ENCODE results near the gene NHLRC2.

NHLRC2 gene

DNA sequence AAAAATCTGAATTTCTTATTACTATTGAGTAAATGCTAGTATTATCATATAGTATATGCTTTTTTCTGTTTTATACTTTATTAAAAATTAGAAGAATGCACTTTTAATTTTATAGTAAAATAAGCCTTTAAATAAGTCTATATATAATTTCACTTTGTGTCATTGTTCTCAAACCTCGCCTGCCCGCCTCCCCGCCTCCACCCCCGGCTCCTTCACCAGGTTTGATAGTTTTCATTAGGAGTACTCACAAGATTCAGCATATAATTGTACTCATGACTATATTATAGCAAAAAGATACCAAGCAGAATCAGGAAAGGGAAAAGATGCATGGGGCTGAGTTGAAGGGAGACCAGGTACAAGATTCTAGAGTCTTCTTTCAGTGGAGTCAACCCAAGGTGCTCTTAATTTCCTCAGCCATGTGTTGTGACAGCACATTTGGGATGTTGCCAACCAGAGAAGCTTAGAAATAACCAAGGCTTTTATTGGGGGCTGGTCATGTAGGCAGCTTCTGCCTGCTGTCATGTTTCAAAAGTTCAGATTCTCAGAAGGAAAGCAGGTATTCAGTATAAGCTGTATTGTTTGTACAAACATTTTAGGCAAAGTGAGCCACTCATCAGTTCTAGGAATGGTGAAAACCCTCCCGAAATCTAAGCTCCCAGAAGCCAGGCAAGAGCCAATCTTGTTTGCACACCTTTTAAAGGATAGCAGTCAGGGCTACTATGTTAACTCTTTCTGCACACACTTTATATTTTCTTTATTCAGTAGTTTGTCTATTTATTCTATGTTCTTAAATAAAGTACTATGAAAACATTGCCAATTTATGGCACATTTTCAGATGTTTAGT is 12.3 kb downstream of the NHLRC2 start:
- no peak for DNase-seq

DNA sequence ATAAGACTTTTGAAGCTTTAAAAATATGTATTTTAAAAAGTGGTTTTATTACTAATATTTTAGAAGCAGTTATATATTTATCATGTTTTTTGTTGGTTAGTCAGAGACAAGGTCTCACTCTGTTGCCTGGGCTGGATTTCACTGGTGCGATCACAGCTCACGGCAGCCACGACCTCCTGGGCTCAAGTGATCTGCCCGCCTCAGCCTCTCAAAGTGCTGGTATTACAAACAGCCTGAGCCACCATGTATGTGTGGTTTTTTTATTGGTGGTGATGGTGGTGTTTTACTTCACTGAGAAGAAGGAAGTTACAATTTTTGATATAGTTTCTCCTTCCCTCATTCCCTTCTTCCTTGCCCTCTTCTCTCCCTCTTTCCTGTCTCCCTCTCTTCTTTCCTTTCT is 13.4 kb downstream of the NHLRC2 start:
- DNase-seq: no peak

DNA sequence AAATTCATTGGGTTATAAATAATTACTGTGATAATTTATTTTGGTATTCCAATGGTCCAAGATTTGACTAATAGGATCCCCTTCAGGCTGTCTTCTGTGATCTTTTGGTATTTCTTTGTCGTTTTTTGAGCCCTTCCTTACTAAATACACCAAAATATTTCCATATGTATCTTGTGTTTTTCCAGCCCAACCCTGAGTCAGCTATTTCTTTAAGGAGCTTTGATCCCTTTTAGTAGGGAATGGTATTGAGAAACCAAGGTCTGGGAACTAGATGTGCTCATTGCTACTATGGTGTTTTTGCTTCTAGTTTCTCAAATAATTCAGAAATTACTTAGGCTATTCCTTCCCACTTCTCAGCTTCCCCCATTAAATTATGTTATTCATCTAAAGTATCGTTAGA is 15.3 kb downstream of the NHLRC2 start:
- no peak for DNase-seq

DNA sequence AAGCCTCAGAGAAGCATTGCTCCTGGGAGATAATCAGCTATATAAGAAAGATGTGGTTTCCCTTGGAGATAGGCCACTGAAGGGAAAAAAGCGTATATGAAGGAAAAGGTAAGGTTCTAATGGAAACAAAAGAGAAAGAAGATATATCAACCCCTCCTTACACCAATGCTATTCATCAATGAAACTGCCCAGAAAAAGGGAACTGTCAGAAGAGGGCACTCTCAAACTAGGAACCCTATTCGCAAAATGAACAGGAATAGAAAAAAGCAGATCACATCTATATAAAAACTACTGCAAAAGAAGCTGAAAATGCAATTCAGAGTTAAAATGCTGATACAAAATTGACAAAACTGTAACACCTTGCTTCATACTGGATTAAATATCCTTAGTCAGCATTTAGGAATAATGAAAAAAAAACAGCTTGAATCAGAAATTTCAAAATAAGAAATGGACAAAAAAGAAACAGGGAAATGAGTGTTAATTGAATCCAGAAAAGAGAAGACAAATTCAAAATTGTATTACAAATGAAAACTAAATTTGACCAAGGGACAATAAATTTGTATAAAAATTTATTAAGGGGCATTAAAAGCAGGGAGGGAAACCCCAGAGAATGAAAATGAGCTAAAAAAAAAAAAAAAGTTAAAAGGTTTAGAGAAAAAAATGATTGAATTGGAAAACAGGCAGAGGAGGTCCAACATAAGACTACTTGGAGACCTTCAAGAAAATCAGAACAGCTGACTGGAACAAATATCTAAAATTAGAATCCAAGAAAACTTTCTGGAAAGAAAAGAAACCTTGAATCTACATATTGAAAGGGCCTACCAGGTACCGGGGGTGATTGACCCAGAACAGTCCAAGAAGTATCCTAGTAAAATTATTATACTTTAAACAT is 17.9 kb downstream of the NHLRC2 start:
- peak; percentile 24 to 42 (median 40) for DNase-seq

DNA sequence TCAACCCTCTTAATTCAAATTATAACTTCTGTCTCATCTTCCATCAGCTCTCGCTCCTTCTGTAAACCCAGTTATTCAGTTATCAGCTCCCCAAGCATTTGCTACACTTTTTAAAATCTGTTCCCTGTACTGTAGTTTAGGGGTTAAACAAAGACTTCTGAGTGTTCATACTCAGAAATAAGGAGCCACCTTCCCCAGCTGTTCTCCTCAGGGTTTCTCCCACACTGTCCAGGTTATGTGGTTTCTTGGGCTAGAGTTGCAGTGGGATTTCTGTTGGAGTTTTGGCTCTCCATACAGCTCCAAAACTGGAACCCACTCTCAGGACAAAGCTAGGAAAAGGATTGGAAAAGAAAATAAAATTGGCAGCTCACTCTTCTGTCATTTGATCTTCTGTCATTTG is 20.8 kb downstream of the NHLRC2 start:
- no peak for DNase-seq

DNA sequence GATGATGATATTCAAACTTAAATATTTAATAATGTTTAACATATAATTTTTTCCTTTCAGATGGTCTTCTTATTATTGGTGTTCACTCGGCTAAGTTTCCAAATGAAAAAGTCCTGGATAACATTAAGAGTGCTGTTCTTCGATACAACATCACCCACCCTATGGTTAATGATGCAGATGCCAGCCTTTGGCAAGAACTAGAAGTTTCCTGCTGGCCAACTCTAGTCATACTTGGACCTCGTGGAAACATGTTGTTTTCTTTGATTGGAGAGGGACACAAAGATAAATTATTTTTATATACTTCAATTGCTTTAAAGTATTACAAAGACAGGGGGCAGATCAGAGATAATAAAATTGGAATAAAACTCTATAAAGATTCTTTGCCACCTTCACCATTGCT is 22.0 kb downstream of the NHLRC2 start:
- DNase-seq: no peak

DNA sequence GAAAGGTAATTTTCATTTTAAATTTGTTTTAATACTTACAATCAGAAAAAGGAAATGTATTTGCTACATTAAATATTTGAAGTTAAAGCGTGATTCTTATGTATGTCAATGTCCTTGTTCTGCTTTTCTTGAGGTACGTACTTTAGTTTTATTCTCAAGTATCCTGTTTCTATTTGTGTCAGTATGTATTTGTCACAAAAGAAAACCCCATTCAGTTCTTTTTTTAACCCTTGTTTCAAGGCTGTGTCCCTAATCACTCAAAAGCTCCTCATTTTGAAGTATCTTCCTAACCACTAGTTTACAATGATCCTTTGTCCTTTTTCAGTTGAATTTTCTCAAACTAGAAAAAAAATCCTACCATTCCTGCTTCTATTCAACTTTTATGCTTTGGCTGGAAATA is 25.2 kb downstream of the NHLRC2 start:
- peak in 1 of 3 donors; percentile 17 for DNase-seq

DNA sequence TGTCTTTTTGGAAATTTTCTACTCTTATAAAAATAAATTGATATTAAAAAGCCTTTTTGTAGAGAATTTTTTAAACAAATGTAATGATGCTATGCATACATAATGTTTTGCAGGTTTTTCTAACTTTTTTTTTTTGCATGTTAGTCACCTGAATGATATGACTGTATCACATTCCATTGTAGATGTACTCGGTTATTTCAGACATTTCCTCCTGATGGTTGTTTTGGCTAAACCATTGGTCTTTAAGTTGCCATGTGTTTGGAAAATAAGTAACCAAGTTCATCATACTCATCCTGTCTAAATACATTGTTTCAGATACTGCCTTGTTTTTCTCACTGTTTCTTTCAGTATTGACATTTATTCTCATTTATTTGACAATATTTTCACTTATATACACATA is 25.8 kb downstream of the NHLRC2 start:
- no peak for DNase-seq

DNA sequence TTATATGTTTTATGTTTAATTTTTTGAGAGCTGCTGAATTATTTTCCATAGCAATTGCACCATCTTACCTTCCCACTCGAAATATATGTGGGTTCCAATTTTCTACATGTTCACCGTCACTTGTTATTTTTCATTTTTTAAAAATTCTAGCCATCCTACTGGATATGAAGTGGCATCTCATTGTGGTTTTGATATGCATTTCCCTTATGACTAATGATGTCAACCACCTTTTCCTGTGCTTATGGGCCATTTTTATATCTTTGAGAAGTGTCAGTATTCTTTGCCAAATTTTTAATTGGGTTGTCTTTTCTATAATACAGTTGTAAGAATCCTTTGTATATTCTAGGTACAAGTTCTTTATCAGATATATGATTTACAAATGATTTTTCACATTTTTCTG is 27.8 kb downstream of the NHLRC2 start:
- DNase-seq: no peak

DNA sequence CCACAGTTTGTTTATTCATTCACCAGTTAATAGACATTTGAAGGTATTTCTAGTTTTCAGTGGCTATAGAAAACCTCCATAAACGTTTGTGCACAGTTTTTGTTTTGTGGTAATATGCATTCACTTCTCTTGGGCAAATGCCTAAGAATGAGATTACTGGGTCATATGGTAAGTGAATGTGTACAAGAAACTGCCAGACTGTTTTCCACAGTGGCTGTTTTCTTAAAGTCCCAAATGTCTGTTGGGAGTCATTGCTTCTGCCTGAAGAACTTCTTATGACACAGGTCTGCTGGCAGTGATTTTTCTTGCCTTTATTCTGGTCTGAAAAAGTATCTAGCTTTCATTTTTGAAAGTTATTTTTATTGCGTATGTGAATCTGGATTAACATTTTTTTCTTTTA is 35.5 kb downstream of the NHLRC2 start:
- no peak for DNase-seq

DNA sequence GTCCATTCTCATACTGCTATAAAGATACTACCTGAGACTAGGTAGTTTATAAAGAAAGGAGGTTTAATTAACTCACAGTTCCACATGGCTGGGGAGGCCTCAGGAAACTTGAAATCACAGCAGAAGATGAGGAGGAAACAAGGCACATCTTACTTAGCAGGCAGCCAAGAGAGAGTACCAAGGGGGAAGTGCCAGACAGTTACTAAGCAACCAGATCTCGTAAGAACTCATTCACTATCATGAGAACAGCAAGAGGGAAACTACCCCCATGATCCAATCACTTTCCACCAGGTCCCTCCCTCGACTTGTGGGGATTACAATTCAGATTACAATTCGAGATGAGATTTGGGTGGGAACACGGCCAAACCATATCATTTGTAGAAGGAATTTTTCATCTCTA is 36.3 kb downstream of the NHLRC2 start:
- DNase-seq: peak in 2 of 3 donors; percentile 7 to 22

DNA sequence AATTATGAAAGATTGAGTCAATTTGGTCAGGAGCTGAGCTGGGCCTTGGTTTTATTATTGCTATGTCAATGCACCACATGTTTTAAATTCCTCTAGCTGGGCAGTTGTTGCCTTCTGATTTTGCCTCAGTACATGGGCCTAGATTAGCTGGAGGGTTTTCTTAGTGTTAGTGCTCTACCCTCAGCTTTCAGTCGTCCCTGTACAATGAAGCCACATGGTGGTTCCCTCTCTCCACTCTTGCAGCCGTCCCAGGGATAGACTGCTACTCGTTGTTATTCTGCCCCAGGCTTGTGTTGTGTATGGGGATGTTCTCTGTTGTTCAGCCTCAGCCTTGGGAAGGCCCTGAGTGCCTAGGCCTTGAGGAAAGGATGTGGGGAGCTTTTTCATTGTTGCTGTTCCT is 37.0 kb downstream of the NHLRC2 start:
- DNase-seq: no peak

DNA sequence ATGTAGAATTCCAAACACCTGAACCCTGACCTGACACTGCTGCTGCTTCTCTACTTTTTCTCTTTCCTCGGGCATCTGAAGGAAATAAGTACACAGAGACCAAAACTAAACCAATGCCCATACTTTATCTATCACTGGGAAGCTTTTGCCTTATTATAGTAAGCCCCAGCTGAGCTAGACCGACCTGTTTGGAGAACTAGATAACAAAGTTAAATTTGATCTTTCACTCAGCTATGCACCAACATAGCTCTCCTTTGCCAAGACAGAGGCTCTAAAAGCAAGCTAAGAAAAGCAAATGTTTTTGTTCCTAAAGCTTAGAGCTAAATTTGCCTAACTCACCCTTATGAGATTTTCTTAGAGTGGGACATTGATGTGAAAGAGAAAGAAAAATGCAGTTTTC is 39.1 kb downstream of the NHLRC2 start:
- DNase-seq: no peak

DNA sequence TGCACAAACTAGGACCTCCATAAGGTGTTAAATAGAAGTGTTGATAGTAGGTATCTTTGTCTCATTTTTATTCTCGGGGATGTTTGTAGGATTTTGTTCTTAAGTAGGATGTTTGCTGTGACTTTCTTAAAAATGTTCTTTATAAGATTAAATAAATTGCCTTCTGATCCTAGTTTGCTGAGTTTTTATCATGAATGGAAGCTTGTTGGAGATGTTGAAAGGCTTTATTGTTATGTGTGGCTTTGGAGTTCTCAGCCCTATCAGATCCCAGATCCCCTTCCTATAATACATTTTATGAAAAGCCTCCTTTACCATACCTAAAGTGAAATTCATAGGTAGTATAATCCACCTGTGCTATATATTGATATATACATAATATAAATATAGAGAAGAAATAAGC is 40.1 kb downstream of the NHLRC2 start:
- no peak for DNase-seq

DNA sequence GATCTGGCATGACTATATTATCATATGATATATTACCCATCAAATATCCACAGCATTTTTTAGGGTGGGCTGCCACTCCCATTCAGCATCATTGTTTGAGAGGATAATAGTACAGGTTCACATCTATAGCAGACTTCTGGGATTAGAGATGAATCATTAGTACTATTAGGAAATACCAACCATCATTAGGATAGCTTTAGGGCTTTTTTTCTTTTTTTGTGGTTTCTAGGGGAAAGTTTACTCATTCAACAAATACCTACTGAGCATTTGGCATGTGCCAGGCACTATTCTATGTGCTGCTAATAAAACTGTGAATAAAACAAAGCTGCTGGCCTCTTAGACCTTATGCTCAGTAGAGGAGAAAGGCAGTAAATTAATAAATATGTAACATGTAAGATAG is 40.6 kb downstream of the NHLRC2 start:
- DNase-seq: no peak

DNA sequence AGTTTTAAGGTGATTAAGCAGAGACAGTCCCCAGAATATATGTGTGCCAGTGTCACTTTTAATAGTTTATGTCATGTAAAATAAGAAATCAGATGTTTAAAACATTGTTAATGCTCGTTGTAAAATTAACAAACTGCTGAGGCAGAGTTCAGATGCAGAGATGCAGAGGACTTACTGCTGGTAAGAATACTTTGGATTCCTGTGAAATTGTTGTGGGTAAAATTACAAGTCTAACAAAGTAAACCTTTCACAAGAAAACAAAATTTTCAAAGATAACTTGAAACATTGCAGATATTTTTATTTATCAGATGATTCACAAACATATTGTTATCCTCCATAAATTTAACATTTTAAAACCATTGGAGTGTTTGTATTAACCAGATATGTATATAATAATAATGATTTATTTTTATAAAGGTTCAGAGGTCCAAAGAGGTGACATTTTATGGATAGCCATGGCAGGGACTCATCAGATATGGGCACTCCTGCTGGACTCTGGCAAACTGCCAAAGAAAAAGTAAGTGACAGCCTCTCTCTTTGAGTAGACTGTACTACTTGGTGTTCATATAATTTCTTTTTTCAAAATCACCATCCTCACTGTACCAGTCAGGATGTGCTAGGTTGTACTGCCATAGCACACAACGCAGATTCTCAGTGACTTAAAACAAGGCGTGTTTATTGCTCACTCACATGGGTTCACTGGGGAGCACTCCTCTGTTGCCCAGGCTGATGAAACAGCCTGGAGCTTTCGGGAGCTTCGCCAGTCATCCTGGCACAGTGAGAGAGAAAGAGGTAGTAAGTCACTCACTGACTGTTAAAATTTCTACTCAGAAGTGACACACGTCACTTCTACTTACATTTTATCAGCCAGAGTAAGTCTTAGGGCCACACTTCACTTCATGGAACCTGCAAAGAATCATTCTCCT is 43.5 kb downstream of the NHLRC2 start:
- no peak for DNase-seq

DNA sequence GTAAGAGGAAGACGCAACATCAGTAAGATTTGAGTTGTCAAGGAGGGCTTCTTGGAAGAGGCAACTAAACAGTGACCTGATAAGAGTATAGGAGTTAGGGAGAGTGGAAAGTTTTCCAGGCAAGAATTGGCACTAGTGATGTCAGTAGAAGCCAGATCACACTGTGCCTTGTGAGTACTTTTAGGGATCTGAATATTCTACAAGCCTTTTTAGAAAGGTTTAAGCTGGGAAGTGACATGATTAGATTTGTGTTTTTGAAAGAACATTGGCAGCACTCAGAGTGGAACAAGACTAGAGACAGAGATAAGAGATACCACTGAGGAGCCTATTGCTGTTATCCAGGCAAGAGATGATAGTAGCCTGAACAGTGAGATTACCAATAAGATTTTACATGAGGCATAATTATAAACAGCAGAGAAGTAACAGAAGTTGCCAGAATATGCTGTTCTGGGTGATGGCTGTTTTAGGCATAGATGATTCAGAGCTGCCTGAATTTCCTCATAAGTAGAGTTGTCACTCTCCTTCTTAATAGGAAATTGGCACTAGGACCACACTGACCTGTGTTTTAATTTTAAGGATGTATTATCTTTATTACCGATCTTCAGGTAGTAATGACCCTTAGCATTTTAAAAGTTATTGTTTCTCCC is 45.6 kb downstream of the NHLRC2 start:
- no peak for DNase-seq

DNA sequence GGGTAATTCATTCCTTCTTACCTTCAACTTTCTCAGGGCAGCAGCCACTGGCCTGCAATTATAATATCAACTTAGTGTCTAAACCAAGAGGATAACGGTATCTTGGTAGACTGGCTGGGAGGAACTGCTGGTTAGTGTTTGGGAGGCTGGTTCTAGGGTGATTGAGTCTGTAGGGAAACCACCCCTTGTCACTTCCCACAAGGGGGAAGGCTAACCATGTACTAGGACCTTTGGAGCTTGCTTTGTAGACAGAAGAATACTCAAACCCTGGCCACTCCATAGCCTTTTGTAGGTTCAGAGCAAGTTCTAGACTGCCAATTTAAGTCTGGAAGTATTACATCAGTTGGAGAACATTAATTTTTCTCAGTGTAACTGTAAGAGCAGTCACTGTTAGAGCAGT is 51.3 kb downstream of the NHLRC2 start:
- DNase-seq: peak; percentile 15 to 25 (median 21)

DNA sequence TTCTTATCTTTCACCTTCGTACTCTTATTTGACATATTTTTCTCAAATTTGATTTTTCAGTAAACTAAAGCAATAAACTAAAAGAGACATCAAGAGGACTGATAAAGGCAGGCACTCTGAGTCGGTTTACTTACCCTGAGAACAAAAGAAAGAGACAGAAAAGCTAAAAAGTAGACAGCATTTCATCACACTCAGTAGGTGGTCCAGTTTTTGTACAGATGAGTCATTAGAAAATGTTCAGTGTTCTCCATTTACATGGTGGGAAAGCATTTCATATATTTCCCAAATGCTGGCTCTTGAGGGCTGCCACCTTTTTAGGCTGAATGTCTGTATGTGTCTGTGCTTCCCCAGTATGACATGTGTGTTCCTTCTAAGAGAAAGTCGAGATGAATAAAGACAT is 52.7 kb downstream of the NHLRC2 start:
- no peak for DNase-seq

DNA sequence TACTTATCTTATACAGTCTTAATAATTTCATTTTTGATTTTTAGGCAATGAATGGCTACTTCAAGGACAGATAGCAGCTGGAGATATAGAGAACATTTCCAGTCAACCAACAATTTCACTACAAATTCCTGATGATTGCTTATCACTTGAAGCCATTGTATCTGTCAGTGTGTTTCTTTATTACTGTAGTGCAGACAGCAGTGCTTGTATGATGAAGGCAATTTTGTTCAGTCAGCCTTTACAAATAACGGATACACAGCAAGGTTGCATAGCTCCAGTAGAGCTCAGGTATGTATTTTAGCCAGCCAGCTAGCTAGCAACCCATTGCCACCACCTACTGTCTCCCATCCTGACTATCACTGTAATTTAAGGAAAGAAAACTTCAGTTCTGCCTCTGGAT is 53.8 kb downstream of the NHLRC2 start:
- no peak for DNase-seq

DNA sequence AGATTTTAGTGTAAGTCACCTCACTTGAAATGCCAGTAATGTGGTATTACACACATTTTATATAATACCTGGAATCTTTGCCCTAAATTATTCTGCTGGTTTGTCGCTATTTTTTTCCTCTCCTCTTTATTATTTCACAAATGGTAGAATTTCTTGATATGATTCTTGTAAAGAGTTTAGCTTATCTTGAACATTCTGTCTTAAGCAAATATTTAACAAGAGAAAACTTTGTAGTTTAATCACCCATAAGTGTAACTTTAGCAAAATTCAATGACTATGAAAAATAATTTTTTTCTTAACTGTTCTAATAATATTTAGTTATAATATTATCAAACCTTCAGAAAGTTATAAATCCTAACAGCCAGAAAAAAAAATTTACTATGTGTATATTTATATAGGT is 56.7 kb downstream of the NHLRC2 start:
- no peak for DNase-seq

DNA sequence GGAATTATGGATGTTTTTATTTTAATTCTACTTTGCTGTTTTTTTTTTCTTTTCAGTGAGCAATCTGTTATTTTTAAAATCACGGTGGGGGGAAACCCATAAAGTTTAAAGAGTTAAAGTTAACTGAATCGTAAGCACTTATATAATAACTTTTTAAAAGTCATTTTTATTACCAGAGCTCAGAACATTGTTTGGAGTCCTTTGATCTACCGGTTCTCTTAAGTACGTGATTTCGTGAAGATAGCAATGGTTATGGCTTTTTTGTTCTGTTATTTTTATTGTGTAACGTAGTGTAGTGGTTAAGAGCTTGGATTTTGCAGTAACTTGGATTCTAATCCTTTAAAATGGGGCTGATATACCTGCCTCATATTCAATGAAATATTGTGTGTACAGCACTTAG is 57.4 kb downstream of the NHLRC2 start:
- no peak for DNase-seq

DNA sequence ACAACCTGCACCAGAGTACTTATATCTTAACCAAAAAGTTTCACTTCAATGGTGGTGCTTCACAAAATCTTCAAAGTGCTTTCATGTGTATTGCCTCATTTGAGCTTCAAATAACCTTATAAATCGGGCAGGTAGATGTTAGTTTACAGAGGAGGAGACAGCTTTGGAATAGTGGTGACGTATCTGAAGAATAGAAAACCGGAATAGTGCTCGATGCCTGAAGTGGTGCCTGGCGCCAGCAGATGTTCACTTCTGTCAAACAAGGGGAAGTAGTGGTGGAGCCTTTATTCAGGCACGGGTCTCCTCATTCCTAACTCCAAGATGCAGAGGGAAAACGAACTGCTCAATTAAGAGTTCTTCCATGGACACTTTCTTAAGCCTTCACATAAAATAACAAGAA is 58.1 kb downstream of the NHLRC2 start:
- no peak for DNase-seq
